Measurements from ENCODE around the gene AGPAT2. TPM values are rescaled to one million over a fixed set of nuclear protein-coding genes. Genes with fewer than 3 reads are reported as not detected.

The AGPAT2 gene
- total RNA-seq, 1 donor from 2014 or later = 32.8 TPM

GRCh38 chr9:136694163-136694871, 7.1 kb upstream of the AGPAT2 start:
- H3K27me3 Mint-ChIP-seq (ENCODE audit: low read depth) = no peaks in the 10 kb centered on the region
- no peak overlapping the region for H3K4me3 Mint-ChIP-seq
- H3K27ac Mint-ChIP-seq = no peak overlapping the region
- peaks cover 3% of the 10 kb centered on the region for H3K4me1 Mint-ChIP-seq
- H3K36me3 Mint-ChIP-seq = no peaks in the 10 kb centered on the region
- no peak for DNase-seq (ENCODE audit: low spot score in 2 of 2, unreplicated experiment in 2 of 2)
- TF ChIP-seq CTCF (IDR thresholded peaks at IDR 0.05; ENCODE audit: unreplicated experiment) = peak; percentile 34
- no peaks in the 10 kb centered on the region for H3K9me3 Mint-ChIP-seq

DNA sequence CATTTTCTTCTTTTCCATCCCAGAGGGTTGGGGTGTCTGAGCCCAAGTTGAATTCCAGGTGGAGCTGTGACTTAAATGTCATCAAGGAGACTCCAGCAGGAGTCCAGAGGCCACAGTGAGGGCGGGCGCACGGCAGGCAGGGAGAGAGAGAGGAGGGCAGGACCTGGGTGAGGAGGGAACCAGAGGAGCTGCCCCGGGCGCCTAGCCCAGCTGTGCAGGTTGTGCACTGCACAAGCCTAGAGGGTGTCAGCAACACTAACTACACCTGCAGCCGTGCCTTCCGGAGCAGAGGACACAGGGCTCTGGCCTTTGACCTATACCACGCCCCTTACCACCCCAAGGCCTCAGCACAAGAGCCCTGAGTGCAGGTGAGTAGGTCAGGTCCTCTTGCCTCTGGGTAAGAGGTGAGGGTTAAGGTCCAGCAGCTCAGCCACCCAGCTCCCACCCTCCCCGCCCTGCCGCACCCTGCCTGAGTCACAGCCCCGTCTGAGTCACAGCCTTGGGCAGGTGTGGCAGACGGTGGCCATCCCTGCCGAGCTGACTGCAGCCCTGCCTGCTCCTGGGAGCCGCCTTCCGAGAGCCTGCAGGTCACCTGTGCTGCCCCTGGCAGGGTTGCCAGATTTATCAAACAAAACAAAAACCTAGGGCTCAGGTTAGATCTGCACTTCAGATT, 6.4 kb upstream of the AGPAT2 start:
- no peaks in the 10 kb centered on the region for H3K27me3 Mint-ChIP-seq (ENCODE audit: low read depth)
- H3K9me3 Mint-ChIP-seq = no peaks in the 10 kb centered on the region
- peaks cover 3% of the 10 kb centered on the region for H3K4me1 Mint-ChIP-seq
- TF ChIP-seq CTCF (IDR thresholded peaks at IDR 0.05; ENCODE audit: unreplicated experiment) = no peak
- no peak overlapping the region for H3K4me3 Mint-ChIP-seq
- DNase-seq (ENCODE audit: low spot score in 2 of 2, unreplicated experiment in 2 of 2) = no peak
- no peaks in the 10 kb centered on the region for H3K36me3 Mint-ChIP-seq
- H3K27ac Mint-ChIP-seq = no peak overlapping the region

DNA sequence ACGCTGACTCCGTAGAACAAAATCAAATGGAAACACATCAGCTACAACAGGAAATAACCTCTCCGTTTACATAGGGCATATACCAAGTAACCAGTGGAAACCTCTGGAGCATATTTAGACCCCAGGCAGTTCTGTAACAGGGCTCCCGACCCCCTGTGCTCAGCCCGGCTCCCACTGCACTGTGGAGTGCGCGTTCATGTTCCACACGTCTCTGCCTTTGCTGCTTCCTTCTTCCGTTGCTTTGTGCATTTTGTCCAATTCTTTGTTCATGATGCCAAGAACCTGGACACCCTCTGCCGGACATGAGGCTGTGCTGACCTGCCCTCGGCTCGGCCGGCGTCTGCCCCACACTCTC, 5.9 kb upstream of the AGPAT2 start:
- no peaks in the 10 kb centered on the region for H3K27me3 Mint-ChIP-seq (ENCODE audit: low read depth)
- no peaks in the 10 kb centered on the region for H3K36me3 Mint-ChIP-seq
- no peak for TF ChIP-seq CTCF (IDR thresholded peaks at IDR 0.05; ENCODE audit: unreplicated experiment)
- no peaks in the 10 kb centered on the region for H3K9me3 Mint-ChIP-seq
- no peak for DNase-seq (ENCODE audit: low spot score in 2 of 2, unreplicated experiment in 2 of 2)
- peaks cover 3% of the 10 kb centered on the region for H3K4me1 Mint-ChIP-seq
- H3K27ac Mint-ChIP-seq = no peak overlapping the region
- H3K4me3 Mint-ChIP-seq = no peak overlapping the region

DNA sequence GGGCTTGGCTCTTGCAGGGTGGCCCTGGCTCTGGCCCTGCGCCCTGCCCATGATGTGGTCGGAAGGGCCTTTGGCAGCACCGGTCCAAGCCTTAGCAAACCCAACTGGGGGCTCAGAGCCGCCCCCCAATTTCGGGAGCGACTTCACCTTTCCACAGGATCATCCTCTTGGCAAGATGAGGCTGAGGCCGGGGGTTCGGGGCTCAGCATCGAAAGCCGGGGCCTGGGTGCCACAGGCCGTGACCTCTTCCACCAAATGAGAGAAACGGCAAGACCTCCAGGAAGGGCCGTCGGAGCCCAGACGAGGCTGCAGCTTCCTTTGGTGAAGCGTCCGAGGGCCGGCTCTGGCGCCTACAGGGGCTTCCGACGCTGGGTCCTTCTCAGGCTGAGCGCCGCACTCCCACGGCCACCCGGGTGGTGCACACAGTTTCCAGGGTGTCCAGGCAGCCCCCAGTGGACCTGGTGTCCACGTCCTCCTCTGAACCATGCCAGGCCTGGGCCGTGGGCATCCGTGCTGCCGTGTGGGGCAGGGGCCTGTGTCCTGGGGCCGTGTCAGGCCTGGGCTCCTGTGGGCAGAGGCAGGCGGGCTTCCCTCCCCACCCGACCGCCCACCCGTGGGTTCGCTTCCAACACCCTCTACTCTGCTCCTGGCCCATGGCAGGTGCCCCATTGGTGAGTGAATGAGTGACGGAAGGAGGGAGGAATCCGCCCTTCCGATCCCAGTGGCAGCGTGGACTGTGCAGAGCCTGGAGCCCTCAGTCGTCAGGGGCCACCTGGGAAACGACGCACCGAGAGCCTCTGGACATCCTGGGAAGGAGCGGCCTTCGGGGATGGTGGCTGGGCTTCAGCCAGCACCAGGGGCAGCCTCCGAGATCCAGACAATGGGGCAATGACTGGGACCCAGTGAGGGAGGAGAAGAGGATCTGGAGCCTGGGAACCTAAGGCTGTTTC, 5.2 kb upstream of the AGPAT2 start:
- Mint-ChIP-seq H3K36me3 (no peaks in the 10 kb centered on the region), H3K27ac (no peak overlapping the region)
- TF ChIP-seq CTCF (IDR thresholded peaks at IDR 0.05; ENCODE audit: unreplicated experiment) = no peak

GRCh38 chr9:136691316-136692184, 4.3 kb upstream of the AGPAT2 start:
- Mint-ChIP-seq H3K9me3 (no peaks in the 10 kb centered on the region), H3K4me1 (no peaks in the 10 kb centered on the region), H3K36me3 (no peaks in the 10 kb centered on the region), H3K27me3 (ENCODE audit: low read depth) (no peaks in the 10 kb centered on the region), H3K4me3 (no peak overlapping the region), H3K27ac (no peak overlapping the region)
- TF ChIP-seq CTCF (IDR thresholded peaks at IDR 0.05; ENCODE audit: unreplicated experiment) = no peak
- no peak for DNase-seq (ENCODE audit: low spot score in 2 of 2, unreplicated experiment in 2 of 2)

More for the DNA sequence above, 5.2 kb upstream of the AGPAT2 start:
- no peak for DNase-seq (ENCODE audit: low spot score in 2 of 2, unreplicated experiment in 2 of 2)
- H3K9me3 Mint-ChIP-seq = no peaks in the 10 kb centered on the region
- no peaks in the 10 kb centered on the region for H3K27me3 Mint-ChIP-seq (ENCODE audit: low read depth)
- no peak overlapping the region for H3K4me3 Mint-ChIP-seq
- H3K4me1 Mint-ChIP-seq = peaks cover 2% of the 10 kb centered on the region
